Upper lobe of right lung (tissue), 1 donor: ENCODE measurements around the gene C2CD4D. TPM values are rescaled to one million over a fixed set of nuclear protein-coding genes. Genes with fewer than 3 reads are reported as not detected.
"Not testable (repeated sequence)": the region's sequence is repeated elsewhere in the genome, so short reads cannot be mapped to it uniquely, and the experiment has no call there.

Source experiments
- ATAC-seq: fragments of 200-7000 bp; cut with Tn5 transposase; one replicate; pipeline ENCODE4 v1.9.1; 2020; ENCODE audit warnings: mild to moderate bottlenecking, moderate library complexity
- DNase-seq: peaks from one replicate; pipeline ENCODE4 v3.0.0-alpha.2; 2020
- H3K27ac ChIP-seq: fragments of 200-600 bp; one replicate; pipeline ENCODE4 v1.8.0; 2022
- H3K27me3 ChIP-seq: fragments of 200-600 bp; one replicate; pipeline ENCODE4 v1.8.0; 2022; ENCODE audit warnings: mild to moderate bottlenecking
- H3K36me3 ChIP-seq: fragments of 200-600 bp; one replicate; pipeline ENCODE4 v1.8.0; 2022
- H3K4me1 ChIP-seq: fragments of 200-600 bp; one replicate; pipeline ENCODE4 v1.8.0; 2022
- H3K4me3 ChIP-seq: fragments of 200-600 bp; one replicate; pipeline ENCODE4 v1.8.0; 2022; ENCODE audit warnings: mild to moderate bottlenecking
- H3K9me3 ChIP-seq: fragments of 200-600 bp; one replicate; pipeline ENCODE4 v1.8.0; 2022
- CTCF ChIP-seq: fragments of 200-600 bp; IDR thresholded peaks from one replicate; pipeline ENCODE4 v1.8.0; 2022; ENCODE audit warnings: antibody characterized with exemption
- intact Hi-C: fragments of 100-400 bp; cut with DNase I; formaldehyde crosslinking; loops from one replicate; pipeline ENCODE4 v1.11.0; 2022
- long read RNA-seq: library from polyadenylated mRNA; unstranded; transcript quantifications from one replicate; pipeline ENCODE4 v2.0.0, GENCODE V29; 2021
- total RNA-seq: library from RNA; stranded (reverse); fragmentation: NEBNext Ultra II Directional; extraction: Animal tissue kit (Norgen Biotek cat#: 25700); gene quantifications from one replicate; pipeline ENCODE4 v1.2.1, GENCODE V29; 2021
- donor health status: DM: no; HTN: yes; CAD: no; lungs with severe emphysema.

C2CD4D gene
- total RNA-seq: 0.29 TPM
- long read RNA-seq, partial matches to known transcripts: 1 of 1 reads
- long read RNA-seq, other reads (novel, unspliced or antisense): 0 of 1 reads

- Histone ChIP-seq H3K4me3 (peak within 1 kb of the TSS; percentile 48), H3K4me1 (peaks cover 19% of the 10 kb centered on the region), H3K27me3 (peaks cover 26% of the 10 kb centered on the region), H3K27ac (peak within 1 kb of the TSS; percentile 72), H3K36me3 (no peaks in the 10 kb centered on the region), H3K9me3 (no peaks in the 10 kb centered on the region)
- peak; percentile 73 for DNase-seq
- peak; percentile 61 for ATAC-seq
- TF ChIP-seq CTCF: no peak
- intact Hi-C loops: no loop called here
Measured at GRCh38 chr1:151839457-151840403, at the start of gene C2CD4D. Gene C2CD4D, minus strand, starts transcription at chr1:151839820. Its CDS starts 831 bp downstream, at chr1:151838989.

- intact Hi-C loops: no loop called here
- ATAC-seq: peak; percentile 36
- Histone ChIP-seq H3K4me1 (no peaks in the 10 kb centered on the region), H3K27me3 (no peaks in the 10 kb centered on the region), H3K9me3 (no peaks in the 10 kb centered on the region), H3K36me3 (peaks cover 44% of the 10 kb centered on the region), H3K27ac (no peak overlapping the region), H3K4me3 (no peak overlapping the region)
- peak; percentile 47 for TF ChIP-seq CTCF
- DNase-seq: no peak
Measured at GRCh38 chr1:151888972-151889570, 49.5 kb upstream of the C2CD4D start.

GRCh38 chr1:151887028-151887427 is 47.4 kb upstream of the C2CD4D start:
- no peak for ATAC-seq
- no peak for DNase-seq
- intact Hi-C loops: no loop called here
- Histone ChIP-seq H3K36me3 (peaks cover 28% of the 10 kb centered on the region), H3K27ac (no peak overlapping the region), H3K27me3 (no peaks in the 10 kb centered on the region), H3K9me3 (no peaks in the 10 kb centered on the region), H3K4me1 (no peaks in the 10 kb centered on the region), H3K4me3 (no peak overlapping the region)
- TF ChIP-seq CTCF: no peak

- Histone ChIP-seq H3K27me3 (no peaks in the 10 kb centered on the region), H3K27ac (no peak overlapping the region), H3K36me3 (peaks cover 13% of the 10 kb centered on the region), H3K4me3 (no peak overlapping the region), H3K4me1 (no peaks in the 10 kb centered on the region), H3K9me3 (no peaks in the 10 kb centered on the region)
- TF ChIP-seq CTCF: no peak
- ATAC-seq (no peak), DNase-seq (no peak)
- intact Hi-C loops: no loop called here
Measured at GRCh38 chr1:151885479-151885878, 45.9 kb upstream of the C2CD4D start.

- intact Hi-C loops, H3K9me3 ChIP-seq, H3K4me1 ChIP-seq, DNase-seq, ATAC-seq, H3K27ac ChIP-seq, H3K4me3 ChIP-seq, H3K27me3 ChIP-seq: not testable (repeated sequence)
- peaks cover 11% of the 10 kb centered on the region for H3K36me3 ChIP-seq
Measured at GRCh38 chr1:151884879-151885278, 45.3 kb upstream of the C2CD4D start.

GRCh38 chr1:151884445-151884844 is 44.8 kb upstream of the C2CD4D start:
- H3K4me1 ChIP-seq, ATAC-seq, H3K27me3 ChIP-seq, intact Hi-C loops, DNase-seq, H3K4me3 ChIP-seq, H3K9me3 ChIP-seq, H3K27ac ChIP-seq: not testable (repeated sequence)
- H3K36me3 ChIP-seq: peaks cover 11% of the 10 kb centered on the region

- ATAC-seq, DNase-seq, H3K9me3 ChIP-seq, intact Hi-C loops, H3K4me3 ChIP-seq, H3K27ac ChIP-seq, H3K27me3 ChIP-seq, H3K4me1 ChIP-seq: not testable (repeated sequence)
- peaks cover 11% of the 10 kb centered on the region for H3K36me3 ChIP-seq
Measured at GRCh38 chr1:151883898-151884297, 44.3 kb upstream of the C2CD4D start.

GRCh38 chr1:151882918-151883317 is 43.3 kb upstream of the C2CD4D start:
- intact Hi-C loops, ATAC-seq, H3K9me3 ChIP-seq, DNase-seq, H3K4me3 ChIP-seq, H3K4me1 ChIP-seq, H3K27me3 ChIP-seq, H3K27ac ChIP-seq, H3K36me3 ChIP-seq: not testable (repeated sequence)
